OCI-LY3 (cell line): Measurements from ENCODE around the gene TBCK.

Experiments used
- H2AFZ ChIP-seq: fragments of 200-600, 300-600 bp; shearing (Covaris generic); 2 replicates; pipeline ENCODE4 v1.6.0; 2014; ENCODE audit warnings: antibody characterized with exemption, low read depth, low read length
- H3K27ac ChIP-seq: fragments of 200-600, 300-600 bp; sonication (generic); 2 replicates; pipeline ENCODE4 v1.5.1; 2014; ENCODE audit warnings: mild to moderate bottlenecking, low read length, moderate library complexity, mixed read lengths
- H3K27me3 ChIP-seq: fragments of 200-600, 300-600 bp; sonication (generic); 2 replicates; pipeline ENCODE4 v1.6.1; 2014; ENCODE audit warnings: low read depth, low read length, mixed read lengths
- H3K36me3 ChIP-seq: fragments of 200-600, 300-600 bp; sonication (generic); replicated peaks from 2 replicates; pipeline ENCODE3; 2014; ENCODE audit warnings: low read depth, low read length, mixed read lengths
- H3K4me1 ChIP-seq: fragments of 300-600, 200-600 bp; sonication (generic); 2 replicates; pipeline ENCODE4 v1.6.1; 2014; ENCODE audit warnings: low read length, mixed read lengths
- H3K4me2 ChIP-seq: fragments of 200-600, 300-600 bp; sonication (generic); 2 replicates; pipeline ENCODE4 v1.6.1; 2014; ENCODE audit warnings: low read length, mixed read lengths
- H3K4me3 ChIP-seq: fragments of 300-600, 200-600 bp; sonication (generic); 2 replicates; pipeline ENCODE4 v1.5.1; 2014; ENCODE audit warnings: antibody characterized with exemption, mild to moderate bottlenecking, low read length, moderate library complexity
- H3K79me2 ChIP-seq: fragments of 300-600, 200-600 bp; shearing (Covaris generic); 2 replicates; pipeline ENCODE4 v1.6.1; 2014; ENCODE audit warnings: mild to moderate bottlenecking, low read length, mixed read lengths
- H3K9ac ChIP-seq: fragments of 300-600, 200-600 bp; shearing (Covaris generic); 2 replicates; pipeline ENCODE4 v1.6.0; 2014; ENCODE audit warnings: mild to moderate bottlenecking, low read length, moderate library complexity
- H3K9me3 ChIP-seq: fragments of 200-600, 300-600 bp; shearing (Covaris generic); 2 replicates; pipeline ENCODE4 v1.6.1; 2014; ENCODE audit warnings: low read length, mixed read lengths; ENCODE audit not compliant: insufficient read depth
- H4K20me1 ChIP-seq: fragments of 200-600, 300-600 bp; sonication (generic); 2 replicates; pipeline ENCODE4 v1.6.1; 2016; ENCODE audit warnings: low read length, mixed read lengths; ENCODE audit not compliant: insufficient read depth
- CTCF ChIP-seq: fragments of 200-600, 300-600 bp; sonication (generic); IDR thresholded peaks from 2 replicates; pipeline ENCODE4 v1.5.1; 2014; ENCODE audit warnings: antibody characterized with exemption, low read length, low read depth
- EZH2phosphoT487 ChIP-seq: fragments of 200-600 bp; shearing (Covaris generic); IDR thresholded peaks from 2 replicates; pipeline ENCODE4 v1.6.1; 2018; ENCODE audit warnings: antibody characterized with exemption, mixed run types, low read depth

The TBCK gene

GRCh38 chr4:105996845-105997244 lies 319.2 kb downstream of the TBCK start:
- Histone ChIP-seq H3K27me3 (0 out of 2 replicates have a peak, but pooled peaks cover 6% of the 10 kb centered on the region), H3K27ac (no peak overlapping the region), H3K9me3 (no peaks in the 10 kb centered on the region), H3K9ac (no peak overlapping the region), H4K20me1 (no peaks in the 10 kb centered on the region), H3K4me2 (no peak overlapping the region), H3K4me3 (no peak overlapping the region), H3K79me2 (no peaks in the 10 kb centered on the region), H3K36me3 (no peaks in the 10 kb centered on the region), H3K4me1 (no peaks in the 10 kb centered on the region), H2AFZ (no peak overlapping the region)
- no peak for TF ChIP-seq EZH2phosphoT487

GRCh38 chr4:105994841-105995501 lies 321.0 kb downstream of the TBCK start:
- H3K36me3 ChIP-seq = no peaks in the 10 kb centered on the region
- no peaks in the 10 kb centered on the region for H4K20me1 ChIP-seq
- no peak overlapping the region for H3K9ac ChIP-seq
- H3K4me3 ChIP-seq = no peak overlapping the region
- H3K4me2 ChIP-seq = no peak overlapping the region
- H3K4me1 ChIP-seq = no peaks in the 10 kb centered on the region
- no peaks in the 10 kb centered on the region for H3K79me2 ChIP-seq
- H3K9me3 ChIP-seq = no peaks in the 10 kb centered on the region
- H3K27ac ChIP-seq = no peak overlapping the region
- TF ChIP-seq CTCF = no peak
- TF ChIP-seq EZH2phosphoT487 = no peak
- no peak overlapping the region for H2AFZ ChIP-seq
- 0 out of 2 replicates have a peak, but pooled peaks cover 6% of the 10 kb centered on the region for H3K27me3 ChIP-seq

GRCh38 chr4:105994061-105994460 lies 321.9 kb downstream of the TBCK start:
- Histone ChIP-seq H4K20me1 (no peaks in the 10 kb centered on the region), H2AFZ (no peak overlapping the region), H3K36me3 (no peaks in the 10 kb centered on the region), H3K9ac (no peak overlapping the region), H3K27me3 (0 out of 2 replicates have a peak, but pooled peaks cover 6% of the 10 kb centered on the region), H3K9me3 (no peaks in the 10 kb centered on the region), H3K27ac (no peak overlapping the region), H3K4me2 (no peak overlapping the region), H3K4me1 (no peaks in the 10 kb centered on the region), H3K79me2 (no peaks in the 10 kb centered on the region), H3K4me3 (no peak overlapping the region)
- TF ChIP-seq CTCF (no peak), EZH2phosphoT487 (no peak)

- no peak overlapping the region for H3K27ac ChIP-seq
- no peaks in the 10 kb centered on the region for H3K9me3 ChIP-seq
- no peak overlapping the region for H3K9ac ChIP-seq
- no peak overlapping the region for H3K4me3 ChIP-seq
- H4K20me1 ChIP-seq = no peaks in the 10 kb centered on the region
- no peak overlapping the region for H2AFZ ChIP-seq
- H3K27me3 ChIP-seq = 0 out of 2 replicates have a peak, but pooled peaks cover 6% of the 10 kb centered on the region
- H3K4me1 ChIP-seq = no peaks in the 10 kb centered on the region
- H3K79me2 ChIP-seq = no peaks in the 10 kb centered on the region
- TF ChIP-seq EZH2phosphoT487 (no peak), CTCF (no peak)
- H3K4me2 ChIP-seq = no peak overlapping the region
- no peaks in the 10 kb centered on the region for H3K36me3 ChIP-seq
These were observed 323.2 kb downstream of the TBCK start for GRCh38 chr4:105992641-105993305.
